Gastroesophageal sphincter (tissue), 4 donors: ENCODE measurements around the gene PRG3. TPM values are rescaled to one million over a fixed set of nuclear protein-coding genes. Genes with fewer than 3 reads are reported as not detected.

Experiments
- ATAC-seq: fragments of 150-250 bp; one replicate; pipeline ENCODE4 v1.9.1; 2016; ENCODE audit warnings: mild to moderate bottlenecking, moderate library complexity
- H3K27ac ChIP-seq, 4 donors: fragments of 200-600 bp; sonication (generic) in 3 of 4; 1 replicate in 3 of 4; 2 replicates in 1 of 4; pipeline ENCODE4 v1.5.1; 2016 to 2019
- H3K27me3 ChIP-seq: fragments of 200-600 bp; sonication (generic); one replicate; pipeline ENCODE4 v1.5.1; 2019
- H3K36me3 ChIP-seq, 2 donors: fragments of 200-600 bp; sonication (generic); one replicate each; pipeline ENCODE4 v1.5.1; 2019; ENCODE audit warnings: control low read depth in 1 of 2
- H3K4me1 ChIP-seq, 3 donors: fragments of 200-600 bp; sonication (generic); 1 replicate in 2 of 3; 2 replicates in 1 of 3; pipeline ENCODE4 v1.5.1; 2016 to 2019; ENCODE audit warnings: control low read depth in 2 of 3
- H3K4me3 ChIP-seq, 2 donors: fragments of 200-600 bp; sonication (generic); one replicate each; pipeline ENCODE4 v1.5.1; 2019; ENCODE audit warnings: mild to moderate bottlenecking in 1 of 2, moderate library complexity in 1 of 2
- H3K9me3 ChIP-seq, 3 donors: fragments of 200-600 bp; sonication (generic); one replicate each; pipeline ENCODE4 v1.5.1; 2017 to 2019; ENCODE audit warnings: control low read depth in 2 of 3
- CTCF ChIP-seq, 4 experiments: fragments of 200-600 bp in 2 of 4; fragments of 450-650 bp in 2 of 4; sonication (generic) in 1 of 4; IDR thresholded peaks; one replicate each; pipeline ENCODE4 v1.5.1; 2017 to 2019; ENCODE audit warnings: antibody characterized with exemption in 4 of 4, mild to moderate bottlenecking in 2 of 4, moderate library complexity in 2 of 4
- EP300 ChIP-seq: sonication (generic); formaldehyde crosslinking; IDR thresholded peaks from one replicate; pipeline ENCODE4 v1.6.1; 2017; ENCODE audit warnings: antibody characterized with exemption, mild to moderate bottlenecking
- POLR2A ChIP-seq, 2 donors: fragments of 450-650 bp; IDR thresholded peaks; one replicate each; pipeline ENCODE4 v1.6.1; 2017; ENCODE audit warnings: antibody characterized with exemption in 2 of 2, mild to moderate bottlenecking in 2 of 2, moderate library complexity in 1 of 2
- POLR2AphosphoS5 ChIP-seq: sonication (generic); formaldehyde crosslinking; IDR thresholded peaks from one replicate; pipeline ENCODE4 v1.6.1; 2017; ENCODE audit warnings: antibody characterized with exemption
- WGBS, 2 donors: methylation state at CpG; one replicate each; pipeline ENCODE4 v1.1.5; 2018; ENCODE audit warnings: low coverage in 1 of 2; 5-methylcytosine and 5-hydroxymethylcytosine counted together
- total RNA-seq, 4 donors: library from RNA; depleted of rRNA; stranded (reverse); fragments of >200 nt; gene quantifications; one replicate each; pipeline ENCODE4 v1.1.0, GENCODE V29; 2016

The PRG3 gene
- total RNA-seq, 4 donors from 2014 or later = not detected

- H3K27me3 ChIP-seq = no peaks in the 10 kb centered on the region
- peaks cover 18 to 81% (median 45%) of the 10 kb centered on the region in 3 donors for H3K4me1 ChIP-seq
- H3K27ac ChIP-seq = peak overlapping the region; percentile 96 to 99 (median 98)
- peak overlapping the region; percentile 59 to 66 for H3K4me3 ChIP-seq
- ATAC-seq = no peak
- H3K9me3 ChIP-seq = no peaks in the 10 kb centered on the region
- TF ChIP-seq CTCF (IDR thresholded peaks at IDR 0.05) = no peak
- WGBS, 2 donors = 15 to 36% methylated on average over 7 to 11 of the region's 16 CpGs
- peaks cover 0 to 22% of the 10 kb centered on the region in 2 donors for H3K36me3 ChIP-seq
These were observed 45.5 kb upstream of the PRG3 start for GRCh38 chr11:57426439-57426928.

GRCh38 chr11:57425565-57426438, 44.9 kb upstream of the PRG3 start:
- Histone ChIP-seq H3K36me3 (peaks cover 0 to 29% of the 10 kb centered on the region in 2 donors), H3K27ac (peak overlapping the region; percentile 96 to 99 (median 98)), H3K4me3 (peak overlapping the region in 1 of 2 donors; percentile 66), H3K27me3 (no peaks in the 10 kb centered on the region), H3K4me1 (peaks cover 18 to 81% (median 45%) of the 10 kb centered on the region in 3 donors), H3K9me3 (no peaks in the 10 kb centered on the region)
- peak; percentile 77 for ATAC-seq
- 36% methylated on average over 5 of the region's 15 CpGs; no CpG with 5 or more reads in 1 of the 2 donors for WGBS, 2 donors
- peak; percentile 88 for TF ChIP-seq POLR2AphosphoS5
- TF ChIP-seq CTCF (IDR thresholded peaks at IDR 0.05) = no peak
- no peak for TF ChIP-seq EP300

GRCh38 chr11:57424792-57425564, 44.0 kb upstream of the PRG3 start:
- H3K4me1 ChIP-seq = peaks cover 18 to 77% (median 45%) of the 10 kb centered on the region in 3 donors
- WGBS, 2 donors = 51% methylated on average over 2 of the region's 15 CpGs; no CpG with 5 or more reads in 1 of the 2 donors
- peak overlapping the region; percentile 96 to 99 (median 98) for H3K27ac ChIP-seq
- no peaks in the 10 kb centered on the region for H3K9me3 ChIP-seq
- no peaks in the 10 kb centered on the region for H3K27me3 ChIP-seq
- peaks cover 0 to 37% of the 10 kb centered on the region in 2 donors for H3K36me3 ChIP-seq
- peak overlapping the region in 1 of 2 donors; percentile 66 for H3K4me3 ChIP-seq
- TF ChIP-seq CTCF (IDR thresholded peaks at IDR 0.05) = no peak
- TF ChIP-seq POLR2AphosphoS5 = peak; percentile 67
- peak; percentile 79 for ATAC-seq

GRCh38 chr11:57424137-57424791, 43.3 kb upstream of the PRG3 start:
- TF ChIP-seq POLR2A (IDR thresholded peaks at IDR 0.05) (no peak), POLR2AphosphoS5 (no peak), EP300 (no peak), CTCF (IDR thresholded peaks at IDR 0.05) (no peak)
- peaks cover 18 to 70% (median 45%) of the 10 kb centered on the region in 3 donors for H3K4me1 ChIP-seq

More at GRCh38 chr11:57424137-57424791, 43.3 kb upstream of the PRG3 start:
- Histone ChIP-seq H3K27ac (peak overlapping the region; percentile 96 to 99 (median 98)), H3K27me3 (no peaks in the 10 kb centered on the region), H3K4me3 (peak overlapping the region in 1 of 2 donors; percentile 66), H3K9me3 (no peaks in the 10 kb centered on the region), H3K36me3 (peaks cover 0 to 44% of the 10 kb centered on the region in 2 donors)
- WGBS, 2 donors = 67 to 86% methylated on average over 2 to 7 of the region's 9 CpGs
- no peak for ATAC-seq
